CD4-positive, alpha-beta memory T cell (primary cell): Measurements from ENCODE around the gene TEKT1. TPM values are rescaled to one million over a fixed set of nuclear protein-coding genes. Genes with fewer than 3 reads are reported as not detected.
"Not testable (repeated sequence)": the region's sequence is repeated elsewhere in the genome, so short reads cannot be mapped to it uniquely, and the experiment has no call there.

ENCODE experiments used
- CTCF ChIA-PET: fragments of 350-600 bp; sonication (Branson Sonifier 250); formaldehyde crosslinking; loops from one replicate; lab custom pipeline; 2021; ENCODE audit warnings: inconsistent platforms; ENCODE audit not compliant: partially characterized antibody; lab: Charles Lee
- POLR2A ChIA-PET: fragments of 350-600 bp; sonication (Branson Sonifier 250); formaldehyde crosslinking; loops from one replicate; lab custom pipeline; 2021; ENCODE audit not compliant: partially characterized antibody; lab: Charles Lee
- DNase-seq, 5 donors: peaks; one replicate each; pipeline versions ENCODE4 v3.0.0 to v3.0.0-alpha.2; 2020 to 2022; ENCODE audit warnings: mixed read lengths in 1 of 5
- H3K27ac ChIP-seq: one replicate; pipeline ENCODE4 v1.7.0; 2013; ENCODE audit warnings: low read depth, low read length
- H3K27me3 ChIP-seq: 2 replicates; pipeline ENCODE4 v1.7.0; 2013; ENCODE audit warnings: mild to moderate bottlenecking, low read length, moderate library complexity; ENCODE audit not compliant: insufficient read depth
- H3K36me3 ChIP-seq: 2 replicates; pipeline ENCODE4 v1.7.0; 2013; ENCODE audit warnings: mild to moderate bottlenecking, low read length, moderate library complexity; ENCODE audit not compliant: insufficient read depth
- H3K4me1 ChIP-seq: 2 replicates; pipeline ENCODE4 v1.7.0; 2013; ENCODE audit warnings: mild to moderate bottlenecking, low read length, moderate library complexity; ENCODE audit not compliant: insufficient read depth
- H3K4me3 ChIP-seq, 2 donors: one replicate each; pipeline ENCODE4 v1.7.0; 2013; ENCODE audit warnings: low read length in 2 of 2, mild to moderate bottlenecking in 1 of 2
- H3K9me3 ChIP-seq, 2 donors: one replicate each; pipeline ENCODE4 v1.7.0; 2013; ENCODE audit warnings: low read length in 2 of 2, control low read depth in 1 of 2; ENCODE audit not compliant: control insufficient read depth in 1 of 2
- H3K27ac Mint-ChIP-seq, 7 donors: one replicate each; pipeline ENCODE4 v1.8.0; 2020 to 2021; ENCODE audit warnings: mixed read lengths in 7 of 7, mild to moderate bottlenecking in 6 of 7, inconsistent platforms in 3 of 7, moderate library complexity in 3 of 7
- H3K27me3 Mint-ChIP-seq, 2 donors: one replicate each; pipeline ENCODE4 v1.8.0; 2020 to 2021; ENCODE audit warnings: mixed read lengths in 2 of 2
- H3K36me3 Mint-ChIP-seq, 2 donors: one replicate each; pipeline ENCODE4 v1.8.0; 2020 to 2021; ENCODE audit warnings: mixed read lengths in 2 of 2, inconsistent platforms in 1 of 2, mild to moderate bottlenecking in 1 of 2
- H3K4me1 Mint-ChIP-seq, 4 donors: one replicate each; pipeline ENCODE4 v1.8.0; 2020 to 2021; ENCODE audit warnings: mixed read lengths in 4 of 4, mild to moderate bottlenecking in 1 of 4
- H3K4me3 Mint-ChIP-seq, 8 donors: one replicate each; pipeline ENCODE4 v1.8.0; 2020 to 2021; ENCODE audit warnings: mixed read lengths in 8 of 8, mild to moderate bottlenecking in 7 of 8, moderate library complexity in 6 of 8, inconsistent platforms in 3 of 8
- H3K9me3 Mint-ChIP-seq, 8 donors: one replicate each; pipeline ENCODE4 v1.8.0; 2020 to 2021; ENCODE audit warnings: mixed read lengths in 8 of 8, mild to moderate bottlenecking in 5 of 8, inconsistent platforms in 3 of 8, moderate library complexity in 1 of 8
- intact Hi-C: fragments of 100-400 bp; cut with micrococcal nuclease; formaldehyde crosslinking; loops from one replicate; pipeline ENCODE4 v1.15.1; 2023
- polyA plus RNA-seq, 2 donors: library from polyadenylated mRNA; unstranded; fragments of 300-500 nt; fragmentation: Illumina TruSeq; gene quantifications; one replicate each; pipeline ENCODE4 v1.2.3, GENCODE V29; 2021
- total RNA-seq, 2 experiments: library from RNA; stranded (reverse); gene quantifications; one replicate each; pipeline ENCODE4 v1.2.3, GENCODE V29; 2021

Gene TEKT1
- total and polyA plus RNA-seq, 4 experiments from 2014 or later = not detected

- Mint-ChIP-seq H3K9me3 (peaks cover 2 to 66% (median 51%) of the 10 kb centered on the region in 8 donors), H3K4me1 (peaks cover 0 to 7% (median 3%) of the 10 kb centered on the region in 4 donors), H3K27ac (no peak overlapping the region), H3K27me3 (peaks cover 29 to 33% of the 10 kb centered on the region in 2 donors), H3K36me3 (peaks cover 0 to 1% of the 10 kb centered on the region in 2 donors), H3K4me3 (no peak overlapping the region)
- H3K27ac ChIP-seq = no peak overlapping the region
- H3K9me3 ChIP-seq = no peaks in the 10 kb centered on the region
- H3K27me3 ChIP-seq = peaks cover 10% of the 10 kb centered on the region
- intact Hi-C loops = no loop called here
- ChIA-PET CTCF (no interaction called here), POLR2A (no interaction called here)
- no peaks in the 10 kb centered on the region for H3K36me3 ChIP-seq
- H3K4me3 ChIP-seq = no peak overlapping the region
- no peak for DNase-seq
- H3K4me1 ChIP-seq = peaks cover 4% of the 10 kb centered on the region
Observed at GRCh38 chr17:6780886-6781285, 50.6 kb downstream of the TEKT1 start.

- POLR2A ChIA-PET = no interaction called here
- H3K36me3 ChIP-seq = no peaks in the 10 kb centered on the region
- H3K27ac Mint-ChIP-seq = no peak overlapping the region
Observed at GRCh38 chr17:6780001-6780400, 51.5 kb downstream of the TEKT1 start.

GRCh38 chr17:6779411-6779810, 52.1 kb downstream of the TEKT1 start:
- ChIA-PET CTCF (no interaction called here), POLR2A (no interaction called here)
- Histone ChIP-seq H3K4me1 (no peaks in the 10 kb centered on the region), H3K27ac (no peak overlapping the region), H3K36me3 (no peaks in the 10 kb centered on the region), H3K9me3 (peaks cover 0 to 10% of the 10 kb centered on the region in 2 donors), H3K4me3 (no peak overlapping the region), H3K27me3 (peaks cover 10% of the 10 kb centered on the region)
- peaks cover 27 to 28% of the 10 kb centered on the region in 2 donors for H3K27me3 Mint-ChIP-seq
- peaks cover 2 to 68% (median 59%) of the 10 kb centered on the region in 8 donors for H3K9me3 Mint-ChIP-seq
- no peak overlapping the region for H3K27ac Mint-ChIP-seq
- H3K36me3 Mint-ChIP-seq = peaks cover 6 to 7% of the 10 kb centered on the region in 2 donors
- peaks cover 0 to 5% (median 4%) of the 10 kb centered on the region in 4 donors for H3K4me1 Mint-ChIP-seq
- peak overlapping the region in 1 of 8 donors; percentile 7 for H3K4me3 Mint-ChIP-seq
- intact Hi-C loops = no loop called here
- DNase-seq = no peak

More at GRCh38 chr17:6780001-6780400, 51.5 kb downstream of the TEKT1 start:
- H3K9me3 ChIP-seq = peaks cover 0 to 6% of the 10 kb centered on the region in 2 donors
- no peaks in the 10 kb centered on the region for H3K4me1 ChIP-seq
- H3K27ac ChIP-seq = no peak overlapping the region
- H3K4me3 ChIP-seq = no peak overlapping the region
- peaks cover 2 to 3% of the 10 kb centered on the region in 2 donors for H3K36me3 Mint-ChIP-seq
- intact Hi-C loops = no loop called here
- H3K4me1 Mint-ChIP-seq = peaks cover 0 to 4% (median 3%) of the 10 kb centered on the region in 4 donors
- H3K9me3 Mint-ChIP-seq = peaks cover 2 to 68% (median 55%) of the 10 kb centered on the region in 8 donors
- no peak overlapping the region for H3K4me3 Mint-ChIP-seq
- H3K27me3 Mint-ChIP-seq = peaks cover 26 to 30% of the 10 kb centered on the region in 2 donors
- peaks cover 10% of the 10 kb centered on the region for H3K27me3 ChIP-seq
- CTCF ChIA-PET = no interaction called here
- DNase-seq = no peak

- Histone ChIP-seq H3K4me3 (no peak within 1 kb of the TSS), H3K27me3 (peaks cover 10% of the 10 kb centered on the region), H3K9me3 (peaks cover 0 to 15% of the 10 kb centered on the region in 2 donors), H3K36me3 (peaks cover 23% of the 10 kb centered on the region), H3K27ac (no peak within 1 kb of the TSS), H3K4me1 (no peaks in the 10 kb centered on the region)
- no peak for DNase-seq
- Mint-ChIP-seq H3K4me1 (peaks cover 0 to 5% (median 5%) of the 10 kb centered on the region in 4 donors), H3K4me3 (peak within 1 kb of the TSS in 3 of 8 donors; percentile 9 to 18 (median 13)), H3K36me3 (peaks cover 38 to 41% of the 10 kb centered on the region in 2 donors), H3K27ac (peak within 1 kb of the TSS in 1 of 7 donors; percentile 15), H3K9me3 (peaks cover 2 to 73% (median 63%) of the 10 kb centered on the region in 8 donors), H3K27me3 (peaks cover 14 to 20% of the 10 kb centered on the region in 2 donors)
- intact Hi-C loops = no loop called here
- CTCF ChIA-PET = no interaction called here
- POLR2A ChIA-PET = no interaction called here
Observed at GRCh38 chr17:6775871-6776405, 55.6 kb downstream of the TEKT1 start, which contains the start of gene FBXO39. Gene FBXO39, plus strand, starts transcription at chr17:6776215. Its CDS starts 3,654 bp downstream, at chr17:6779869.

- Histone ChIP-seq H3K9me3 (peaks cover 0 to 15% of the 10 kb centered on the region in 2 donors), H3K36me3 (peaks cover 34% of the 10 kb centered on the region)
- H3K27me3 ChIP-seq, H3K27ac ChIP-seq, H3K4me1 ChIP-seq, H3K4me3 ChIP-seq, H3K4me3 Mint-ChIP-seq, DNase-seq, H3K4me1 Mint-ChIP-seq, CTCF ChIA-PET, intact Hi-C loops, POLR2A ChIA-PET: not testable (repeated sequence)
- peaks cover 48 to 51% of the 10 kb centered on the region in 2 donors for H3K36me3 Mint-ChIP-seq
- peaks cover 8 to 20% of the 10 kb centered on the region in 2 donors for H3K27me3 Mint-ChIP-seq
- H3K9me3 Mint-ChIP-seq = peaks cover 2 to 76% (median 64%) of the 10 kb centered on the region in 8 donors
- H3K27ac Mint-ChIP-seq = peak overlapping the region in 1 of 7 donors; percentile 15
Observed at GRCh38 chr17:6774906-6775305, 56.6 kb downstream of the TEKT1 start.

- peaks cover 0 to 6% of the 10 kb centered on the region in 2 donors for H3K27me3 Mint-ChIP-seq
- no peak overlapping the region for H3K27ac Mint-ChIP-seq
- Histone ChIP-seq H3K27me3 (no peaks in the 10 kb centered on the region), H3K4me3 (no peak overlapping the region), H3K9me3 (peaks cover 0 to 24% of the 10 kb centered on the region in 2 donors), H3K36me3 (peaks cover 52% of the 10 kb centered on the region), H3K27ac (no peak overlapping the region), H3K4me1 (no peaks in the 10 kb centered on the region)
- peaks cover 0 to 5% (median 5%) of the 10 kb centered on the region in 4 donors for H3K4me1 Mint-ChIP-seq
- peaks cover 0 to 82% (median 76%) of the 10 kb centered on the region in 8 donors for H3K9me3 Mint-ChIP-seq
- POLR2A ChIA-PET = no interaction called here
- CTCF ChIA-PET = no interaction called here
- peaks cover 75 to 80% of the 10 kb centered on the region in 2 donors for H3K36me3 Mint-ChIP-seq
- intact Hi-C loops = no loop called here
- no peak for DNase-seq
- no peak overlapping the region for H3K4me3 Mint-ChIP-seq
Observed at GRCh38 chr17:6772016-6772415, 59.5 kb downstream of the TEKT1 start.

- Mint-ChIP-seq H3K27me3 (no peaks in the 10 kb centered on the region), H3K36me3 (peaks cover 94 to 99% of the 10 kb centered on the region in 2 donors), H3K9me3 (peaks cover 2 to 71% (median 63%) of the 10 kb centered on the region in 8 donors), H3K4me3 (peak overlapping the region in 2 of 8 donors; percentile 3 to 22), H3K4me1 (peaks cover 0 to 8% (median 3%) of the 10 kb centered on the region in 4 donors), H3K27ac (no peak overlapping the region)
- ChIA-PET CTCF (no interaction called here), POLR2A (no interaction called here)
- Histone ChIP-seq H3K27me3 (no peaks in the 10 kb centered on the region), H3K4me3 (no peak overlapping the region), H3K4me1 (no peaks in the 10 kb centered on the region), H3K36me3 (peaks cover 82% of the 10 kb centered on the region), H3K27ac (no peak overlapping the region), H3K9me3 (peaks cover 0 to 9% of the 10 kb centered on the region in 2 donors)
- intact Hi-C loops = no loop called here
- no peak for DNase-seq
Observed at GRCh38 chr17:6768447-6768846, 63.1 kb downstream of the TEKT1 start.
